Esophagus squamous epithelium (tissue), 5 donors: ENCODE results near the gene DUSP8. TPM values are rescaled to one million over a fixed set of nuclear protein-coding genes. Genes with fewer than 3 reads are reported as not detected.

Experiments used
- DNase-seq: peaks from one replicate; lab custom pipeline; 2025; lab: John Stamatoyannopoulos, UW
- H3K27ac ChIP-seq, 4 donors: fragments of 200-600 bp; sonication (generic); one replicate each; pipeline ENCODE4 v1.5.1; 2016 to 2019; ENCODE audit warnings: mild to moderate bottlenecking in 1 of 4
- H3K27me3 ChIP-seq, 4 donors: fragments of 200-600 bp; sonication (generic); 1 replicate in 3 of 4; 2 replicates in 1 of 4; pipeline versions ENCODE4 v1.5.1 to v1.6.0; 2017 to 2021; ENCODE audit warnings: antibody characterized with exemption in 1 of 4
- H3K36me3 ChIP-seq, 3 donors: fragments of 200-600 bp; sonication (generic); one replicate each; pipeline ENCODE4 v1.5.1; 2016 to 2019
- H3K4me1 ChIP-seq, 3 donors: fragments of 200-600 bp; sonication (generic); one replicate each; pipeline ENCODE4 v1.5.1; 2017 to 2019
- H3K4me3 ChIP-seq, 4 donors: fragments of 200-600 bp; sonication (generic); 1 replicate in 3 of 4; 2 replicates in 1 of 4; pipeline ENCODE4 v1.5.1; 2016 to 2019; ENCODE audit warnings: mild to moderate bottlenecking in 2 of 4, moderate library complexity in 1 of 4
- H3K9me3 ChIP-seq, 3 donors: fragments of 200-600 bp; sonication (generic); one replicate each; pipeline ENCODE4 v1.5.1; 2016 to 2019
- CTCF ChIP-seq, 6 experiments: fragments of 450-650 bp in 4 of 6; fragments of 200-600 bp in 2 of 6; sonication (generic) in 2 of 6; IDR thresholded peaks; one replicate each; pipeline ENCODE4 v1.5.1; 2016 to 2019; ENCODE audit warnings: antibody characterized with exemption in 6 of 6, mild to moderate bottlenecking in 4 of 6, moderate library complexity in 4 of 6
- POLR2A ChIP-seq, 4 donors: fragments of 450-650 bp; IDR thresholded peaks; one replicate each; pipeline ENCODE4 v1.6.1; 2017; ENCODE audit warnings: antibody characterized with exemption in 4 of 4, mild to moderate bottlenecking in 4 of 4, moderate library complexity in 3 of 4
- WGBS, 2 donors: methylation state at CpG; one replicate each; pipeline ENCODE4 v1.1.5; 2018; 5-methylcytosine and 5-hydroxymethylcytosine counted together
- intact Hi-C: fragments of 100-400 bp; cut with DNase I; formaldehyde crosslinking; loops from one replicate; pipeline ENCODE4 v1.15.0; 2022
- total RNA-seq, 4 donors: library from RNA; depleted of rRNA; stranded (reverse); fragments of >200 nt; gene quantifications; one replicate each; pipeline ENCODE4 v1.1.0, GENCODE V29; 2016
- donor health status: DM: yes; HTN: yes; CAD: no.

The DUSP8 gene
- total RNA-seq, 4 donors from 2014 or later = 0.12 to 1.3 (median 0.64) TPM

- Histone ChIP-seq H3K9me3 (no peaks in the 10 kb centered on the region), H3K27ac (no peak overlapping the region), H3K27me3 (peaks cover 0 to 49% (median 0%) of the 10 kb centered on the region in 4 donors), H3K4me1 (peaks cover 0 to 35% (median 19%) of the 10 kb centered on the region in 3 donors), H3K36me3 (no peaks in the 10 kb centered on the region), H3K4me3 (no peak overlapping the region)
- DNase-seq = no peak
- TF ChIP-seq CTCF (IDR thresholded peaks at IDR 0.05) (no peak), POLR2A (IDR thresholded peaks at IDR 0.05) (no peak)
- WGBS, 2 donors = 70 to 80% methylated on average over 2 to 8 of the region's 20 CpGs
- intact Hi-C loops = no loop called here
Measured at GRCh38 chr11:1566381-1567051, 5.6 kb downstream of the DUSP8 start.

- WGBS, 2 donors = 90% methylated on average over 2 of the region's 5 CpGs; no CpG with 5 or more reads in 1 of the 2 donors
- no peak for DNase-seq
- H3K27me3 ChIP-seq = peaks cover 0 to 42% (median 0%) of the 10 kb centered on the region in 4 donors
- H3K4me1 ChIP-seq = peaks cover 0 to 29% (median 14%) of the 10 kb centered on the region in 3 donors
- no peak overlapping the region for H3K4me3 ChIP-seq
- TF ChIP-seq CTCF (IDR thresholded peaks at IDR 0.05) = no peak
- no peak for TF ChIP-seq POLR2A (IDR thresholded peaks at IDR 0.05)
- H3K27ac ChIP-seq = no peak overlapping the region
- intact Hi-C loops = no loop called here
- H3K36me3 ChIP-seq = no peaks in the 10 kb centered on the region
- H3K9me3 ChIP-seq = no peaks in the 10 kb centered on the region
Measured at GRCh38 chr11:1565904-1566247, 6.2 kb downstream of the DUSP8 start.

- H3K4me3 ChIP-seq = no peak overlapping the region
- intact Hi-C loops = no loop called here
- 40 to 55% methylated on average over 2 to 4 of the region's 28 CpGs for WGBS, 2 donors
- TF ChIP-seq POLR2A (IDR thresholded peaks at IDR 0.05) = no peak
- TF ChIP-seq CTCF (IDR thresholded peaks at IDR 0.05) = no peak
- peaks cover 0 to 23% (median 9%) of the 10 kb centered on the region in 3 donors for H3K4me1 ChIP-seq
- H3K27me3 ChIP-seq = peaks cover 0 to 38% (median 0%) of the 10 kb centered on the region in 4 donors
- H3K27ac ChIP-seq = peak overlapping the region in 1 of 4 donors; percentile 58
- H3K36me3 ChIP-seq = no peaks in the 10 kb centered on the region
- no peak for DNase-seq
- no peaks in the 10 kb centered on the region for H3K9me3 ChIP-seq
Measured at GRCh38 chr11:1565173-1565903, 6.7 kb downstream of the DUSP8 start.

- TF ChIP-seq POLR2A (IDR thresholded peaks at IDR 0.05) (no peak), CTCF (IDR thresholded peaks at IDR 0.05) (no peak)
- peak overlapping the region in 1 of 4 donors; percentile 58 for H3K27ac ChIP-seq
- peaks cover 0 to 38% (median 0%) of the 10 kb centered on the region in 4 donors for H3K27me3 ChIP-seq
- no peaks in the 10 kb centered on the region for H3K9me3 ChIP-seq
- intact Hi-C loops = no loop called here
- no peak overlapping the region for H3K4me3 ChIP-seq
- 4 to 70% methylated on average over 2 to 3 of the region's 16 CpGs for WGBS, 2 donors
- no peaks in the 10 kb centered on the region for H3K36me3 ChIP-seq
- DNase-seq = no peak
- H3K4me1 ChIP-seq = peaks cover 2 to 25% (median 11%) of the 10 kb centered on the region in 3 donors
Measured at GRCh38 chr11:1564535-1565172, 7.4 kb downstream of the DUSP8 start.
